Lower leg skin (tissue), 3 donors: ENCODE measurements around the gene B3GLCT.

ENCODE experiments used
- POLR2A ChIP-seq, 2 donors: fragments of 450-650 bp; IDR thresholded peaks; one replicate each; pipeline ENCODE4 v1.6.1; 2016 to 2017; ENCODE audit warnings: antibody characterized with exemption in 2 of 2, mild to moderate bottlenecking in 1 of 2, moderate library complexity in 1 of 2
- TF ChIP-seq, protein P1 (sequence below), 3 donors: fragments of 450-650 bp; IDR thresholded peaks; one replicate each; pipeline ENCODE4 v1.5.1; 2016; ENCODE audit warnings: antibody characterized with exemption in 3 of 3, mild to moderate bottlenecking in 3 of 3, moderate library complexity in 2 of 3

DNA sequence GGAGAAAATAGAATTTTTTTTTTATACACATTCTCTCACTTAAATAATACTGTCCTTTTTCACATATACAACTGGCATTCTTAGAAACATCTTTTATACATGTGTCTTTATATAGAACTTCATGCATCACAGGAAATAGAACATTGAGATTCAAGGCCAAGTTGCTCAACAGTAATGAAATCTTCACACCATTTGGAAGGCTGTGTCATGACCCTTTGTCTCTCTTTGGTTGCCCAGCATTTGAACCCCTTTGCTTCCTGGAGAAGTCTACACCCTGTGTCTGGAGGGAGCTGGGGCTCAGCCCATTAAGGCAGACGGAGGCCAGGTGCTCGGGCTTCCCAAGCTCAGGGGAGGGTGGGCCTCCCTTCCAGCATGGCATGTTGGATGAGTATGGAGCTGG, 41.1 kb downstream of the B3GLCT start:
- TF ChIP-seq POLR2A (IDR thresholded peaks at IDR 0.05) = no peak
- TF ChIP-seq, protein P1, sequence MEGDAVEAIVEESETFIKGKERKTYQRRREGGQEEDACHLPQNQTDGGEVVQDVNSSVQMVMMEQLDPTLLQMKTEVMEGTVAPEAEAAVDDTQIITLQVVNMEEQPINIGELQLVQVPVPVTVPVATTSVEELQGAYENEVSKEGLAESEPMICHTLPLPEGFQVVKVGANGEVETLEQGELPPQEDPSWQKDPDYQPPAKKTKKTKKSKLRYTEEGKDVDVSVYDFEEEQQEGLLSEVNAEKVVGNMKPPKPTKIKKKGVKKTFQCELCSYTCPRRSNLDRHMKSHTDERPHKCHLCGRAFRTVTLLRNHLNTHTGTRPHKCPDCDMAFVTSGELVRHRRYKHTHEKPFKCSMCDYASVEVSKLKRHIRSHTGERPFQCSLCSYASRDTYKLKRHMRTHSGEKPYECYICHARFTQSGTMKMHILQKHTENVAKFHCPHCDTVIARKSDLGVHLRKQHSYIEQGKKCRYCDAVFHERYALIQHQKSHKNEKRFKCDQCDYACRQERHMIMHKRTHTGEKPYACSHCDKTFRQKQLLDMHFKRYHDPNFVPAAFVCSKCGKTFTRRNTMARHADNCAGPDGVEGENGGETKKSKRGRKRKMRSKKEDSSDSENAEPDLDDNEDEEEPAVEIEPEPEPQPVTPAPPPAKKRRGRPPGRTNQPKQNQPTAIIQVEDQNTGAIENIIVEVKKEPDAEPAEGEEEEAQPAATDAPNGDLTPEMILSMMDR (IDR thresholded peaks at IDR 0.05) = no peak
